Measurements from ENCODE around the gene BDKRB2.

- no peak for TF ChIP-seq CTCF (conservative IDR thresholded peaks at IDR 0.05; ENCODE audit: low read depth, low read length)
- TF ChIP-seq EZH2 (IDR thresholded peaks at IDR 0.05; ENCODE audit: borderline replicate concordance, low read depth, low read length, poor library complexity, severe bottlenecking), result no peak
Measured at GRCh38 chr14:96180043-96180874, 24.4 kb upstream of the BDKRB2 start.

All from A673 (cell line).